Head of caudate nucleus (tissue), 42 donors: Measurements from ENCODE around the gene PSAPL1.
A peak's percentile ranks its signal among the peaks of the same experiment; 100 is the strongest.

Experiments
- DNase-seq, 42 donors: peaks; one replicate each; pipeline versions ENCODE4 v3.0.0 to v3.0.0-alpha.2; 2020 to 2021; ENCODE audit warnings: mixed read lengths in 7 of 42
- intact Hi-C: fragments of 100-400 bp; cut with DNase I; formaldehyde crosslinking; loops from one replicate; pipeline ENCODE4 v1.15.0; 2022

Gene PSAPL1

GRCh38 chr4:7423801-7424552, 10.8 kb downstream of the PSAPL1 start:
- intact Hi-C loops, result no loop called here
- peak in 24 of 42 donors; percentile 1 to 60 (median 14) for DNase-seq

GRCh38 chr4:7423391-7423790, 11.3 kb downstream of the PSAPL1 start:
- intact Hi-C loops, result no loop called here
- peak in 17 of 42 donors; percentile 0 to 30 (median 6) for DNase-seq

- intact Hi-C loops, result no loop called here
These were observed 11.9 kb downstream of the PSAPL1 start for GRCh38 chr4:7422898-7423180.

GRCh38 chr4:7422151-7422897, 12.4 kb downstream of the PSAPL1 start:
- peak in 19 of 42 donors; percentile 0 to 37 (median 9) for DNase-seq
- intact Hi-C loops, result no loop called here

More at GRCh38 chr4:7422898-7423180, 11.9 kb downstream of the PSAPL1 start:
- peak in 9 of 42 donors; percentile 1 to 25 (median 7) for DNase-seq

GRCh38 chr4:7421356-7422150, 13.2 kb downstream of the PSAPL1 start:
- DNase-seq, result peak in 17 of 42 donors; percentile 3 to 24 (median 9)
- intact Hi-C loops, result no loop called here

GRCh38 chr4:7420661-7421040, 14.1 kb downstream of the PSAPL1 start:
- intact Hi-C loops, result no loop called here
- DNase-seq, result peak in 19 of 42 donors; percentile 2 to 37 (median 14)

GRCh38 chr4:7419961-7420660, 14.6 kb downstream of the PSAPL1 start:
- intact Hi-C loops, result no loop called here
- DNase-seq, result peak in 22 of 42 donors; percentile 1 to 43 (median 16)

GRCh38 chr4:7418131-7418943, 16.4 kb downstream of the PSAPL1 start:
- intact Hi-C loops, result no loop called here
- peak in 16 of 42 donors; percentile 1 to 22 (median 4) for DNase-seq

- intact Hi-C loops, result no loop called here
- DNase-seq, result peak in 17 of 42 donors; percentile 1 to 25 (median 7)
These were observed 17.1 kb downstream of the PSAPL1 start for GRCh38 chr4:7417639-7418038.

GRCh38 chr4:7416745-7417432, 17.8 kb downstream of the PSAPL1 start:
- intact Hi-C loops, result no loop called here
- DNase-seq, result peak in 17 of 42 donors; percentile 0 to 31 (median 5)

GRCh38 chr4:7415927-7416686, 18.6 kb downstream of the PSAPL1 start:
- intact Hi-C loops, result no loop called here

GRCh38 chr4:7414736-7415510, 19.8 kb downstream of the PSAPL1 start:
- intact Hi-C loops, result no loop called here
- peak in 15 of 42 donors; percentile 1 to 24 (median 7) for DNase-seq

More at GRCh38 chr4:7415927-7416686, 18.6 kb downstream of the PSAPL1 start:
- peak in 18 of 42 donors; percentile 1 to 25 (median 6) for DNase-seq

- peak in 19 of 42 donors; percentile 0 to 34 (median 7) for DNase-seq
These were observed 20.7 kb downstream of the PSAPL1 start for GRCh38 chr4:7414046-7414445.

GRCh38 chr4:7412554-7412912, 22.2 kb downstream of the PSAPL1 start:
- intact Hi-C loops, result no loop called here

More at GRCh38 chr4:7414046-7414445, 20.7 kb downstream of the PSAPL1 start:
- intact Hi-C loops, result no loop called here

GRCh38 chr4:7411896-7412553, 22.7 kb downstream of the PSAPL1 start:
- DNase-seq, result peak in 23 of 42 donors; percentile 3 to 39 (median 13)

More at GRCh38 chr4:7412554-7412912, 22.2 kb downstream of the PSAPL1 start:
- peak in 14 of 42 donors; percentile 0 to 27 (median 6) for DNase-seq

More at GRCh38 chr4:7411896-7412553, 22.7 kb downstream of the PSAPL1 start:
- intact Hi-C loops, result no loop called here
